HG03575 (cell line): ENCODE results near the gene PHRF1.
"Not testable (repeated sequence)": the region's sequence is repeated elsewhere in the genome, so short reads cannot be mapped to it uniquely, and the experiment has no call there.

Experiments used
- ATAC-seq: cut with Tn5 transposase; IDR thresholded peaks from one replicate; pipeline ENCODE4 v1.9.1; 2021; ENCODE audit not compliant: unreplicated experiment, insufficient number of reproducible peaks, low FRiP score; ENCODE audit errors: extremely low read depth

PHRF1 gene

GRCh38 chr11:638631-639331 is 62.5 kb downstream of the PHRF1 start:
- no peak for ATAC-seq

DNA sequence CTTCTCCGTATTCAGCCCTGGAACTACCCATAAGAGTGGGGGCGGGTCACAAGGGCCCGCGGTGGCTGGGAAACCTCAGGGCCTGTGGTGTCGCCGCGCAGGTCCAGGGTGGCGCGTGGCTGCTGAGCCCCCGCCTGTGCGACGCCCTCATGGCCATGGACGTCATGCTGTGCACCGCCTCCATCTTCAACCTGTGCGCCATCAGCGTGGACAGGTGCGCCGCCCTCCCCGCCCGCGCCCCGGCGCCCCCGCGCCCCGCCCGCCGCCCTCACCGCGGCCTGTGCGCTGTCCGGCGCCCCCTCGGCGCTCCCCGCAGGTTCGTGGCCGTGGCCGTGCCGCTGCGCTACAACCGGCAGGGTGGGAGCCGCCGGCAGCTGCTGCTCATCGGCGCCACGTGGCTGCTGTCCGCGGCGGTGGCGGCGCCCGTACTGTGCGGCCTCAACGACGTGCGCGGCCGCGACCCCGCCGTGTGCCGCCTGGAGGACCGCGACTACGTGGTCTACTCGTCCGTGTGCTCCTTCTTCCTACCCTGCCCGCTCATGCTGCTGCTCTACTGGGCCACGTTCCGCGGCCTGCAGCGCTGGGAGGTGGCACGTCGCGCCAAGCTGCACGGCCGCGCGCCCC is 63.2 kb downstream of the PHRF1 start:
- ATAC-seq: no peak

- ATAC-seq: no peak
Observed at GRCh38 chr11:640021-640706, 63.9 kb downstream of the PHRF1 start.

DNA sequence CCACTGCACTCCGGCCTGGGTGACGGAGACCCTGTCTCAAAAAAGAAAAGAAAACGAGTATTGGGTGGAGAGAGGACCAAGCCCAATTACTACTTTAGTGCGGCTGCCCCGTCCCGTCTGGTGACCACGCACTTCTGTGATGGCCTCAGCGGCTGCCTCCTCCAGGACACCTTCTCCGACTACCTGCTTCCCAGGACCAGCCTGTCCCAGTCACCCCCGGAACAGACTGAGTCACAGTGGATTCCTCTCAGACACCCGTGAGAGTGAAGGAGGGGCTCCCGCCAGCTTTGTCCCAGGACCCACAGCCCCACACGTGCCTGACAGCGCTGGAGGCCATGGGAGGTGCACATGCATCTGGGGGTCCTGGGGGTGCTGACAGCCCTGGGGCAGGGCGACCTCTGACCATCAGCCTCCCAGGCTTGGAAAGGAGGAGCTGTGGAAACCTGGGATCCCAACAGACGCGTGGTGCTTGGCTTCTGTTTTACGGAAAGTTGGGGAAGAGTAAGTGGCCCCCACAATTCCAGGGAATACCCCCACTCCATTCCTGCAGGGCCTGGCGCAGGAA is 65.6 kb downstream of the PHRF1 start:
- no peak for ATAC-seq

- no peak for ATAC-seq
Observed at GRCh38 chr11:643366-643765, 67.1 kb downstream of the PHRF1 start.

DNA sequence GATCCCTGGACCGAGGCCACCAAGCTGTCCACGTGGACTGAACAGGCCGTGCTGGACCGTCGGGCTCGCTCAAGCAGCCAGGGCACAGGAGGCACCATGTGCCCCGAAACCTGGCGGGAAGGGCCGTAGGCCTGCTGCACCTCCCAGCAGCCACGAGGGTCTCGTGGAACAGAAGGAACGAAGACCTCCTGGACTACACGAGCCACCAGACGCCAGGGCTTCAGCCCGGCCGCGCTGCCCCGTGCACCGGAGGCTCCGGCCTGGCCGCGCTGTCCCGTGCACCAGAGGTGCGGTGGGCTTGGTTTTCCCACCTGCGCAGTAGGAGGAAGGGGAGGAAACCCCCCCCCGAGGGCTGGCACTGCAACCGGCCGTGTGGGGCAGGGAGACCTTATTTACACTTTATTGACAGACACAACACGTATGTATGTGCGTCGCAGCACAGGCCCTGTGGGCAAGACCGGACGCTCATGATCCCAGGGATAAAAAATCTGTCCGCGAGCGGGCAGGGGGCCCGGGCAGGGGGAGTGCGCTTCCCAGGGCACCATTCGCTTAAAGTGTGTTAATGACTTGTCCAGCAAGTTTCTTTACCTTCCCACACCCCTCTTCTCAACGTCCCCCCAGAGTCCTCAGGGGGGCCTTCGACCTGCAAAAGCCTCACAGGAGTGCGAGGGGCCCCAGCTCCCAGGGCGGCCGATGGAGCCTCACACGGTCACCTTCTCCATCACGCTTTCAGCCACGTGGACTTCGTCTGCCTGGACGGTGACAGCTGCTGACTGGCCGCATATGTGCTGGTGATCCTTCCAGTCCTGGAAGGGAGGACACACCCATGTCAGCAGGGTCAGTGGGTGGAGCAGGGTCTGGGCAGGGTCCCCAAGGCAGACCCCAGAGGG is 67.8 kb downstream of the PHRF1 start:
- ATAC-seq: no peak

- ATAC-seq: no peak
Observed at GRCh38 chr11:645536-645935, 69.3 kb downstream of the PHRF1 start.

DNA sequence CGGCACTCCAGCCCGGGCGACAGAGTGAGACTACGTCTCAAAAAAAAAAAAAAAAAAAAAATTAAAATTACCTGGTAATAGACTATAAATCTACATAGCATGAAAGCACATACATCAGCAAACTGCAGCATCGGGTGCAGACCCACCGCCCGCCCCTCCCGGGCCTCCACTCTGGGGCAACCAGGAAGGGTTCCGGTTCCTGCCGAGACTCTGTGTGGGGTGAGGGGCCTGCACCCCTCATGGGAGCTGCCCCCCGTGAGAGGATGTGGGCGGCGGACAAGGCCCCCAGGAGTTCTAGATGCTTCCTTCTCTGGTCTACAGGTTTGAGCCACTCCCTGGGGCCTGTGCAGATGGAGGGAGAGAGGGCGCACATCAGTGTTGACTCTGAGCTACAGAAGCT is 69.9 kb downstream of the PHRF1 start:
- no peak for ATAC-seq

GRCh38 chr11:647672-648158 is 71.4 kb downstream of the PHRF1 start:
- not testable (repeated sequence) for ATAC-seq

GRCh38 chr11:650482-650881 is 74.2 kb downstream of the PHRF1 start:
- ATAC-seq: no peak

GRCh38 chr11:653136-653535 is 76.9 kb downstream of the PHRF1 start:
- ATAC-seq: not testable (repeated sequence)

DNA sequence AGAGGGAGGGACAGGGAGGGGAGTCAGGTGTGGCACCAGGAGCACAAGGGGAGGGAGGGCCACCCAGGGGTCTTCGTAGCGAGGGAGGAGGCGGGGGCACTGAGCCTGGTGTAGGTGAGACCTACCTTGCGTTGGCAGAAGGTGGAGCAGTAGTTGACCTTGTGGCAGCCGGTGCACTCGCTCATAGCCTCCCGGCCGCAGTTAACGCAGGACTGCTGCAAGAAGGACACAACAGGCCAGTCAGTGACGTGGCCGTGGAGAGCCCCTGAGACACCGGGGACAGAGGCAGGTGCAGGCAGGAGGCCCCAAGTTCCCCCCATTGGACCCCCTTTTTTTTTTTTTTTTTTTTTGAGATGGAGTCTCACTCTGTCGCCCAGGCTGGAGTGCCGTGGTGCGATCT is 77.6 kb downstream of the PHRF1 start:
- ATAC-seq: no peak

GRCh38 chr11:654444-654843 is 78.2 kb downstream of the PHRF1 start:
- not testable (repeated sequence) for ATAC-seq

GRCh38 chr11:655036-655726 is 78.9 kb downstream of the PHRF1 start:
- ATAC-seq: no peak

DNA sequence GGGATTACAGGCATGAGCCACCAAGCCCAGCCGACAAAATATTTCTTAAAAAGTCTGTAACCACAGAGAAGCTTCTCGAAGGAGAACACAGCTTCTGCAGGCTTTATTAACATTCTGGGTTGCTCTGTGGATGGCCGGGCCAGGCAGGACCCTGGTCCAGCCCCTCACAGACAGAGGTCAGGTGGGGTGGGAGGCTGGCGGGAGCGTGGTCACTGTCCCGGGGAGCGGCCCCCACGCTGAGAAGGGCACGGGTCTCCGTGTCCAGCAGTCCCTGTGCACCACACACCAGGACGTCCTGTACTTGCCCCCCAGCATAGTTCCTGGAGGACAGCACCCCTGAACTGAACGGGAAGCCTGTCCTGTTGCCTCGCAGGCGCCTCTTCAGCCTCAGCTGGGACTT is 80.2 kb downstream of the PHRF1 start:
- no peak for ATAC-seq

DNA sequence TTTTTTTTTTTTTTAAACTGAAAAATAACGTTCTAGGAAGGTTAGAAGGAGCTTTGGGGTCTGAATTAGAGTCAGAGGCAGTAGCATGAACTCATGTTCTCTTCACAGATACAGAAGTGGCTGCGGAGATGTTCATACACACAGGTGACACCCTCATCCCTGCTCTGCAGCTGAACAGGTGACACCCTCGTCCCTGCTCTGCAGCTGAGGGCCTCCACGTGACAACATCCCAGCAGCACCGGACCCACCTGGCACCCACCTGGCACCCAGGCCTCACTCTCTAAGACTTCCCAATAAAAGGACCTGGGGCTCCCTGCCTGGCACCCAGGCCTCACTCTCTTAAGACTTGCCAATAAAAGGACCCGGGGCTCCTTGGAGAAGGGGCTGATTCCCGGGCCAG is 80.6 kb downstream of the PHRF1 start:
- no peak for ATAC-seq

- no peak for ATAC-seq
Observed at GRCh38 chr11:657691-658126, 81.4 kb downstream of the PHRF1 start.

DNA sequence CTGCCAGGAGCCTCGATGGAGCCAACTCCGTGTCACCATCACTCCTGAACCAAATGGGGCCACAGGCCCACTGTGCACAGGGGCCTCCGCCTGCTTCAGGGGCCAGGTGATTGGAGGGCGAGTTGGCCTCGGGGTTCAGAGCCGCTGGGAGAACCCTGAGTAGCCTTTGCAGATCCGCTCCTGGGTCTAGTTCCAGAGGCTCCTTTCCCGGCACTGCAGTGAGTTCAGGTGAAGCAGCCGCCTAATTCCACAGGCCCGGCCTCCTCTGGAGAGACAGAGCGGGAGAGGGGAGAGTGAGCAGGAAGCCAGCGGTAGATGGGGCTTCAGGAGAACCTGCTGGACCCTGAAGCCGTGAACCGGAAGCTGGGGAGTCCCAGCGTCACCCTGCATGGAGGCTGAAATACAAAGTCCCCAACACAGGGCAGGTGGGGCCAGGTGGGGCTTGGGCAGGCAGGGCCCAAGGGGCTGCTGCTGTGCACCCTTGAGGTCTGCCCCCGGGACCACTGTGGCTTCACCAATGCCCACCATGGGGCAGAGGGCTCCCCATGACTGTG is 83.3 kb downstream of the PHRF1 start:
- no peak for ATAC-seq
